Endothelial cell of umbilical vein (primary cell): ENCODE measurements around the gene PPFIA2. TPM values are rescaled to one million over a fixed set of nuclear protein-coding genes. Genes with fewer than 3 reads are reported as not detected.

ENCODE experiments used
- BruUV-seq: library from RNA; stranded (reverse); fragments of 400-500 nt; replicated peaks from 2 replicates; lab custom pipeline; 2021; lab: Mats Ljungman, UMichigan
- CTCF ChIA-PET: fragments of 300-600, 350-600 bp; sonication (Branson Sonifier 250); formaldehyde crosslinking; loops from one replicate; lab custom pipeline; 2021; ENCODE audit warnings: antibody characterized with exemption, inconsistent platforms; lab: Charles Lee
- POLR2A ChIA-PET: fragments of 300-600, 350-600 bp; sonication (Branson Sonifier 250); formaldehyde crosslinking; loops from one replicate; lab custom pipeline; 2021; ENCODE audit warnings: antibody characterized with exemption, inconsistent platforms; lab: Charles Lee
- DNase-seq: peaks from one replicate; pipeline ENCODE4 v3.0.0-alpha.2; 2011; ENCODE audit warnings: low read depth, low spot score
- FAIRE-seq: peaks from 2 replicates; lab custom pipeline; 2011; peaks lifted over from hg19 to GRCh38; lab: Jason Lieb, UNC
- H2AFZ ChIP-seq: 2 replicates; pipeline ENCODE4 v1.6.0; 2012; ENCODE audit warnings: low read depth, low read length, control low read depth, inconsistent platforms
- H3K27ac ChIP-seq: 2 replicates; pipeline ENCODE4 v1.5.1; 2011; ENCODE audit warnings: low read depth, mild to moderate bottlenecking, control low read depth, low read length, moderate library complexity; ENCODE audit not compliant: insufficient read depth
- H3K27me3 ChIP-seq, 2 experiments: 2 replicates each; pipeline versions ENCODE4 v1.6.0 to v1.6.1; 2011; ENCODE audit warnings: low read length in 2 of 2, mixed read lengths in 1 of 2; ENCODE audit not compliant: control insufficient read depth in 2 of 2, insufficient read depth in 2 of 2
- H3K36me3 ChIP-seq, 2 experiments: 2 replicates in 1 of 2; 3 replicates in 1 of 2; pipeline ENCODE4 v1.5.1; 2011; ENCODE audit warnings: low read length in 2 of 2, mild to moderate bottlenecking in 1 of 2, moderate library complexity in 1 of 2; ENCODE audit not compliant: control insufficient read depth in 2 of 2, insufficient read depth in 2 of 2; ENCODE audit errors: extremely low read depth in 1 of 2
- H3K4me1 ChIP-seq: 3 replicates; pipeline ENCODE4 v1.5.1; 2011; ENCODE audit warnings: mild to moderate bottlenecking, low read length; ENCODE audit not compliant: control insufficient read depth, insufficient read depth; ENCODE audit errors: extremely low read depth
- H3K4me2 ChIP-seq: 2 replicates; pipeline ENCODE4 v1.6.1; 2011; ENCODE audit warnings: low read length, control low read depth, mixed read lengths; ENCODE audit not compliant: insufficient read depth
- H3K4me3 ChIP-seq, 3 experiments: fragments of 200-600 bp in 1 of 3; sonication (generic), shearing (Covaris generic) in 1 of 3; replicated peaks in 1 of 3; 2 replicates each; pipeline ENCODE4 v1.5.1; 2011 to 2016; ENCODE audit warnings: control low read depth in 3 of 3, low read length in 3 of 3, mild to moderate bottlenecking in 2 of 3, inconsistent platforms in 1 of 3, low read depth in 1 of 3, moderate library complexity in 1 of 3; ENCODE audit not compliant: insufficient read depth in 1 of 3
- H3K79me2 ChIP-seq: 2 replicates; pipeline ENCODE4 v1.6.0; 2012; ENCODE audit warnings: low read length, inconsistent platforms; ENCODE audit not compliant: control insufficient read depth, insufficient read depth
- H3K9ac ChIP-seq: replicated peaks from 2 replicates; pipeline ENCODE3; 2011; ENCODE audit warnings: low read length, control low read depth; ENCODE audit not compliant: insufficient read depth; ENCODE audit errors: extremely low read depth
- H3K9me1 ChIP-seq: replicated peaks from 3 replicates; pipeline ENCODE4 v1.6.0; 2011; ENCODE audit warnings: mild to moderate bottlenecking, low read length; ENCODE audit not compliant: control insufficient read depth, insufficient read depth; ENCODE audit errors: extremely low read depth
- H3K9me3 ChIP-seq: replicated peaks from 2 replicates; pipeline ENCODE4 v1.5.1; 2012; ENCODE audit warnings: low read length, inconsistent platforms; ENCODE audit not compliant: control insufficient read depth, insufficient read depth
- H4K20me1 ChIP-seq: replicated peaks from 2 replicates; pipeline ENCODE3; 2011; ENCODE audit warnings: mild to moderate bottlenecking, low read length; ENCODE audit not compliant: control insufficient read depth, insufficient read depth; ENCODE audit errors: extremely low read depth
- EZH2 ChIP-seq: IDR thresholded peaks from 2 replicates; pipeline ENCODE4 v1.6.1; 2012; ENCODE audit warnings: borderline replicate concordance, low read depth, mild to moderate bottlenecking, moderate library complexity, low read length, inconsistent platforms; ENCODE audit not compliant: severe bottlenecking
- FOS ChIP-seq: IDR thresholded peaks from 2 replicates; pipeline ENCODE4 v1.6.1; 2011; ENCODE audit warnings: mild to moderate bottlenecking, low read length, moderate library complexity, borderline replicate concordance; ENCODE audit not compliant: insufficient read depth
- GATA2 ChIP-seq: IDR thresholded peaks from 2 replicates; pipeline ENCODE4 v1.7.0; 2011; ENCODE audit warnings: low read depth, mild to moderate bottlenecking, moderate library complexity, mixed read lengths, low read length; ENCODE audit not compliant: insufficient read length, insufficient read depth
- JUN ChIP-seq: IDR thresholded peaks from 2 replicates; pipeline ENCODE4 v1.6.1; 2011; ENCODE audit warnings: borderline replicate concordance, low read depth; ENCODE audit not compliant: insufficient read length, insufficient read depth
- MAX ChIP-seq: IDR thresholded peaks from 2 replicates; pipeline ENCODE4 v1.6.1; 2011; ENCODE audit not compliant: insufficient read depth, insufficient read length
- MYC ChIP-seq: IDR thresholded peaks from one replicate; pipeline ENCODE4 v1.6.1; 2011; ENCODE audit warnings: mild to moderate bottlenecking, low read depth, low read length
- POLR2A ChIP-seq: IDR thresholded peaks from 2 replicates; pipeline ENCODE4 v1.6.1; 2012; ENCODE audit warnings: low read depth, mild to moderate bottlenecking, control low read depth, low read length
- POLR2AphosphoS5 ChIP-seq: IDR thresholded peaks from 2 replicates; pipeline ENCODE4 v1.6.1; 2012; ENCODE audit warnings: low read depth, mild to moderate bottlenecking, control low read depth, low read length, moderate library complexity; ENCODE audit not compliant: insufficient read depth
- dilution Hi-C: fragments of 300-500 bp; cut with MboI; formaldehyde crosslinking; loops from one replicate; pipeline ENCODE4 v1.15.0; 2019; ENCODE audit warnings: low sequenced_read_pairs; ENCODE audit not compliant: extremely low pct_ligation_motif_present
- intact Hi-C: fragments of 100-400 bp; cut with micrococcal nuclease; formaldehyde crosslinking; loops from one replicate; pipeline ENCODE4 v1.10.0; 2022
- polyA plus RNA-seq, 4 experiments: library from polyadenylated mRNA; depleted of rRNA in 3 of 4; stranded (reverse) in 3 of 4; unstranded in 1 of 4; fragments of >200 nt; gene quantifications; 2 replicates each; pipeline versions ENCODE4 v1.2.1 to v1.2.3, GENCODE V29; 2011 to 2012; ENCODE audit warnings: missing spikeins in 1 of 4
- total RNA-seq: library from RNA; stranded (reverse); gene quantifications from 2 replicates; pipeline ENCODE4 v1.2.3, GENCODE V29; 2021
- TF ChIP-seq, protein P1 (sequence below), 2 donors: IDR thresholded peaks; 1 replicate in 1 of 2; 2 replicates in 1 of 2; pipeline ENCODE4 v1.5.1; 2011; ENCODE audit warnings: low read length in 2 of 2, mild to moderate bottlenecking in 2 of 2, moderate library complexity in 2 of 2, control low read depth in 1 of 2, inconsistent platforms in 1 of 2, low read depth in 1 of 2; ENCODE audit not compliant: insufficient read depth in 1 of 2; ENCODE audit errors: extremely low read depth in 1 of 2

PPFIA2 gene
- total and polyA plus RNA-seq, 2 donors (not counting 3 experiments of a cell fraction or from before 2014, with no cell fraction given), result not detected

GRCh38 chr12:81403348-81403747 is 355.8 kb downstream of the PPFIA2 start:
- Histone ChIP-seq H3K36me3 (no peaks in the 10 kb centered on the region), H3K9me1 (no peaks in the 10 kb centered on the region), H3K27ac (no peak overlapping the region), H3K79me2 (no peaks in the 10 kb centered on the region), H4K20me1 (no peaks in the 10 kb centered on the region), H2AFZ (no peak overlapping the region), H3K27me3 (no peaks in the 10 kb centered on the region), H3K4me3 (no peak overlapping the region), H3K4me2 (no peak overlapping the region), H3K9me3 (no peaks in the 10 kb centered on the region), H3K4me1 (peaks cover 5% of the 10 kb centered on the region), H3K9ac (no peak overlapping the region)
- DNase-seq, result no peak
- intact Hi-C loops, result no loop called here
- BruUV-seq, result no TSS peak
- POLR2A ChIA-PET, result no interaction called here
- CTCF ChIA-PET, result no interaction called here
- dilution Hi-C loops, result no loop called here
- TF ChIP-seq POLR2A (no peak), JUN (no peak), EZH2 (no peak), MYC (no peak), FOS (no peak), MAX (no peak), GATA2 (no peak), POLR2AphosphoS5 (no peak)
- TF ChIP-seq, protein P1, sequence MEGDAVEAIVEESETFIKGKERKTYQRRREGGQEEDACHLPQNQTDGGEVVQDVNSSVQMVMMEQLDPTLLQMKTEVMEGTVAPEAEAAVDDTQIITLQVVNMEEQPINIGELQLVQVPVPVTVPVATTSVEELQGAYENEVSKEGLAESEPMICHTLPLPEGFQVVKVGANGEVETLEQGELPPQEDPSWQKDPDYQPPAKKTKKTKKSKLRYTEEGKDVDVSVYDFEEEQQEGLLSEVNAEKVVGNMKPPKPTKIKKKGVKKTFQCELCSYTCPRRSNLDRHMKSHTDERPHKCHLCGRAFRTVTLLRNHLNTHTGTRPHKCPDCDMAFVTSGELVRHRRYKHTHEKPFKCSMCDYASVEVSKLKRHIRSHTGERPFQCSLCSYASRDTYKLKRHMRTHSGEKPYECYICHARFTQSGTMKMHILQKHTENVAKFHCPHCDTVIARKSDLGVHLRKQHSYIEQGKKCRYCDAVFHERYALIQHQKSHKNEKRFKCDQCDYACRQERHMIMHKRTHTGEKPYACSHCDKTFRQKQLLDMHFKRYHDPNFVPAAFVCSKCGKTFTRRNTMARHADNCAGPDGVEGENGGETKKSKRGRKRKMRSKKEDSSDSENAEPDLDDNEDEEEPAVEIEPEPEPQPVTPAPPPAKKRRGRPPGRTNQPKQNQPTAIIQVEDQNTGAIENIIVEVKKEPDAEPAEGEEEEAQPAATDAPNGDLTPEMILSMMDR (IDR thresholded peaks at IDR 0.05; ENCODE audit: extremely low read depth in 1 of 2, insufficient read depth in 1 of 2, low read depth in 1 of 2, low read length in 2 of 2), result no peak
- no peak for FAIRE-seq
